Activated T-cell treated with anti-CD3 and anti-CD28 coated beads, Interleukin-2, amount 50 U/mL, for 1 hour (primary cell): ENCODE data around the gene NEU1.
"Not testable (repeated sequence)": the region's sequence is repeated elsewhere in the genome, so short reads cannot be mapped to it uniquely, and the experiment has no call there.

Experiments
- DNase-seq: peaks from one replicate; pipeline ENCODE4 v3.0.0-alpha.2; 2020

The NEU1 gene

DNA sequence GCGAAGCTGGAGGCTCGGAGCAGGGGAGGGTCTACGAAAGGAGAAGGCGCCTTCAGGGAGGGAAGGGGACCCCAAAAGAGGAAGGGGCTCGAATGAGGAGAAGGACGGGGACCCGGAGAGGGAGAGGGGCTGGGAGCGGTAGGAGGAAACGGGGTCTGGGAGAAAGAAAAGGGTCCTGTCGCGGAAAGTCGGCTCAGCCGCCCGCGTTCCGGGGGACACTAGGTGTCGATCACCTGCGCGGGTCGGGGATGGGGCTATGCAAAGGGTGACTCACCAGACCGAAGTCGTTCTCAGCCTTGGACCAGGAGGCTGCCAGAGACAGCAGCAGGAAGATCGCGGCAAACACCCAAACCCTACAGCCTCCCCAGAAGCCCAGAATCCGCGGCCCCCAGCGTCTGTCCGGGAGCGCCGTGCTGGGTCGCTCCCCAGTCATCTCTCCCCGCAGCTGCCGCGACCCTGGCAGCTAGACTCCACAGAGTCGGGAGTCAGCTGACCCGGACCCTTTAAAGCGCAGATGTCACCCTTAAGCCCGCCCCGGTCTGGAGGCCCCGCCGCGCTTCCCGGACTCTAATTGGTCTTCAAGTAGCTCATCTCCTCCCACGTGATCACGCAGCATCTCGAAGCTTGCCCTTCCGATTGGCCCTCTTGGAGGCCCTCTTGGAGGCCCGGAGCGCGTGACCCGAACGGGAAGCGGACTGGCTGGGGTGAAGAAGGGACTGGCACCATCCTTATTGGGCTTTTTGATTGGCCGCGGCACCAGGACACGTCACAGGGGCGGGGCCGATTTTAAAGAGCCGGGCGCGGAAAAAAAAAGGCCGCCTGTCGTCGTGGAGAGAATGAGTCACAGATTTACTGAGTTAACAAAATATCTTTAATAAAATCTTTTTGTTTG, at the start of gene NEU1:
Gene NEU1, minus strand, starts transcription at position 478 of the 892 bp plus-strand sequence. Its CDS starts 45 bp downstream, at position 433.
- peak; percentile 96 for DNase-seq

DNA sequence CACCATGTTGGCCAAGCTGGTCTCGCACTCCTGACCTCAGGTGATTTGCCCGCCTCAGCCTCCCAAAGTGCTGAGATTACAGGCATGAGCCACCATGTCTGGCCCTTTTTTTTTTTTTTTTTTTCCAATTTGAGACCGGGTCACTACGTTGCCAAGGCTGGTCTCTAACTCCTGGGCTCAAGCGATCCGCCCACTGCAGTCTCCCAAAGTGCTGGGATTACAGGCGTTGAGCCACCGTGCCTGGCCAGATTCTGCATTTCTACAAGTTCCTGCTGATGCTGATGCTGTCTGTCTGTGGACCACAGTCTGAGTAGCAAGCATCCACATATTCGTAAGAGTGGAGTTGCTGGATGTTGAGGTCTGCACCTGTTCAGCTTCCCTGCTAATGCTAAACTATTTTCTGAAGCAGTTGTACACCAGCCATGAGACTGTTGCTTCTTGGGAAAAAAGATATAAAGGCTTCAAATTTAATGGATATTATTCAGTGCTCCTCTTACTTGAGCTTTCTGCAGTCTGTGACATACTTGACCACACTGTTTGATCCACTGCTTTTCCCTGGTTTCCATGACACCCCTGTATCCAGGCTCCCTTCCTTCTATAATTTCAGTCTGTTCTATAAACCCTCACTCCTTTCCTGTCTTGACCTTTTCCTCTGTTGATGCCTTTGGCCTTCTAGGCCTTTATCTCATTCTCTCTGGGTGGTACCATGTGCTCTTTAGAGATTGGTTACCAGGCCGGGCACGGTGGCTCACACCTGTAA, 49.4 kb upstream of the NEU1 start:
- DNase-seq, result no peak

DNA sequence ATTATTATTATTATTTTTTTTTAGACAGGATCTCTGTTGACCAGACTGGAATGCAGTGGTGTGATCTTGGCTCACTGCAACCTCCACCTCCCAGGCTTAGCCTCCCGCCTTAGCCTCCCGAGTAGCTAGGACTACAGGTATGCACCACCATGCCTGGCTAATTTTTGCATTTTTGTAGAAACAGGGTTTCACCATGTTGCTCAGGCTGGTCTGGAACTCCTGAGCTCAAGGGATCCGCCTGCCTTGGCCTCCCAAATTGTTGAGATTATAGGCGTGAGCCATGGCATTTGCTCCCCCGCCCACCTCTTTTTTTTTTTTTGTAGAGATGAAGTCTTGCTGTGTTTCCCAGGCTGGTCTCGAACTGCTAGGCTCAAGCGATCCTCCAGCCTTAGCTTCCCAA, 46.7 kb upstream of the NEU1 start:
- not testable (repeated sequence) for DNase-seq

DNA sequence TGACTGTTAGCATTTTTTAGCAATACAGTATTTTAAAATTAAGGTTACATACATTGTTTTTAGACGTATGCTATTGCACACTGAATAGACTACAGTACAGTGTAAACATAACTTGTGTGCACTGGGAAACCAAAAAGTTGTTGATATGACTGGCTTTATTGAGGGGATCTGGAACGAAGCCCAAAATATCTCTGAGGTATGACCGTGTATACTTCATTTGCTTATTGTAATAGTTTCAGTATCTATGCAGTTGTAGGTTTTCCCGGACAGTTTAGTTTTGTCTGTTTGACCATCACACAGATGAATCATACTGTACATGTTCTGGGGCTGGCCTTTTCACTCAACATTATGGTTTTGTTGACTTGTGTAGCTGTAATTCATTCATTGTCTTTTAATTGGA, 46.2 kb upstream of the NEU1 start:
- DNase-seq, result no peak

DNA sequence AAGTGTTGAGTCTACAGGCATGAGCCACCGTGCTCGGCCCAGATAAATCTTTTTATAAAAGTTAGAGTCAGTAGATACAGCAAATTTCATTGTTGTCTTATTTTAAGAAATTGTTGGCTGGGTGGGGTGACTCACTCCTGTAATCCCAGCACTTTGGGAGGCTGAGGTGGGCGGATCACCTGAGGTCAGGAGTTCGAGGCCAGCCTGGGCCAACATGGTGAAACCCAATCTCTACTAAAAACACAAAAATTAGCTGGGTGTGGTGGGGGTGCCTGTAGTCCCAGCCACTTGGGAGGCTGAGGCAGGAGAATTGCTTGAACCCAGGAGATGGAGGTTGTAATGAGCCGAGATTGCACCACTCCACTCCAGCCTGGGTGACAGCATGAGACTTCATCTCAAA, 45.6 kb upstream of the NEU1 start:
- not testable (repeated sequence) for DNase-seq

DNA sequence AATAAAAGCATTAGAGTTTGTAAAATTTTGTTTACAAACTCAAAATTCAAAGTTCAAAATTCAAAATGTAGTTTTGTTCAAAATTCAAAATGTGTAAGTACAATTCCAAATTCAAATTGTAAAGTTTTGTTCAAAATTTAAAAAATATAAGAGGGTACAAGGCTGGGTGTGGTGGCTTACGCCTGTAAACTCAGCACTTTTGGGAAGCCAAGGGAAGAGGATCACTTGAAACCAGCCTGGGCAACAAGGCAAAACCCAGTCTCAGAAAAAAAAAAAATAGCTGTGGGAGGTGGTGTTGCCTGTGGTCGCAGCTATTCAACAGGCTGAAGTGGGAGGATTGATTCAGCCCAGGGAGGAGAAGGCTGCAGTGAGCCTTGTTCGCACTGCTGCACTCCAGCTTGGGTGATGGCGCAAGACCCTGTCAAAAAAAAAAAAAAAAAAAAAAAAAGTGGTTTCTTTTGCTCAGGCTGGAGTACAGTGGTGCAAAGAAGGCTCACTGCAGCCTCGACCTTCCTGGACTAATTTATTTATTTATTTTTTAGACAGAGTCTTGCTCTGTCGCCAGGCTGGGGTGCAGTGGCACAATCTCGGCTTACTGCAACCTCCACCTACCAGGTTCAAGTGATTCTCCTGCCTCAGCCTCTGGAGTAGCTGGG, 44.7 kb upstream of the NEU1 start:
- DNase-seq, result no peak

DNA sequence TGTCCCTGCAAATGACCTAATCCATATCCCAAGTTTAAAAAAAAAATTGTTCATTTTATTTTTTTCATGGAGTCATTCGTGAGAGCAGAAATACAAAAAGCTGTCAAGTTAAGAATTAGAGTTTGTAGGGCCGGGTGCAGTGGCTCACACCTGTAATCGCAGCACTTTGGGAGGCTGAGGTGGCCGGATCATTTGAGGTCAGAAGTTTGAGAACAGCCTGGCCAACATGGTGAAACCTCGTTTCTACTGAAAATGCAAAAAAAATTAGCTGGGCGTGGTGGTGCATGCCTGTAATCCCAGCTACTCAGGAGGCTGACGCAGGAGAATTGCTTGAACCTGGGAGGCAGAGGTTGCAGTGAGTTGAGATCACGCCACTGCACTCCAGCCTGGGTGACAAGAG, 44.1 kb upstream of the NEU1 start:
- not testable (repeated sequence) for DNase-seq

DNA sequence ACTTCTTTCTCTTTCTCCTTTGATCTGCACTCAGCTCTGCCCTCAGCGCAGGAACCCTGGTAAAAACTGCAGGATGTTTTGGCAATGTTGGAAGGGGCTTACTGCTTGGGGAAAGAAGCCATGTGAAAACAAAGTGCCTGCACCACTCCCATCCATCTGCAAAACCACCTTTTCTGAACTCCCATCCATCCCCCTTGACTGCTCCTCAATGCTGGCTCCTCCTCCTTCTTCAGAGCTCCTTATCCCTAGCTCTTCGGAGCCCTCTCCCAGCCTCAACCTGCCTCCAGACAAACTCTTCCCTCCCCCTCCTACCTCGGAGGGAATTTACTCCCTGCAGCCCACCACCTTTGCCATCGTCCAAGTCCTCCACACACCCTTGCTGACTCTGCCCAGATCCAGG, 43.5 kb upstream of the NEU1 start:
- DNase-seq, result no peak

DNA sequence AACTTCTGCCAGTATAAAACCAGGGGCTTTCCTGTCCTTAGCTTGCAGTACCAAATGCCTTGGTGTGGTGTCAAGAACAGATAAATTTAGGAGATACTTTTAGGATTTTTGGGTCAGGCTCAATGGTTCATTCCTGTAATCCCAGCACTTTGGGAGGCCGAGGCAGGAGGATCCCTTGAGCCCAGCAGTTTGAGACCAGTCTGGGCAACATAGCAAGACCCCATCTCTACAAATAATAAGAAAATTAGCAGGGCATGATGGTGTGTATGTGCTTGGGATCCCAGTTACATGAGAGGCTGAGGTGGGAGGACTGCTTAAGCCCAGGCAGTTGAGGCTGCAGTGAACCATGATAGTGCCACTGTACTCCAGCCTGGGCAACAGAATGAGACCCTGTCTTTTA, 42.4 kb upstream of the NEU1 start:
- DNase-seq, result no peak

DNA sequence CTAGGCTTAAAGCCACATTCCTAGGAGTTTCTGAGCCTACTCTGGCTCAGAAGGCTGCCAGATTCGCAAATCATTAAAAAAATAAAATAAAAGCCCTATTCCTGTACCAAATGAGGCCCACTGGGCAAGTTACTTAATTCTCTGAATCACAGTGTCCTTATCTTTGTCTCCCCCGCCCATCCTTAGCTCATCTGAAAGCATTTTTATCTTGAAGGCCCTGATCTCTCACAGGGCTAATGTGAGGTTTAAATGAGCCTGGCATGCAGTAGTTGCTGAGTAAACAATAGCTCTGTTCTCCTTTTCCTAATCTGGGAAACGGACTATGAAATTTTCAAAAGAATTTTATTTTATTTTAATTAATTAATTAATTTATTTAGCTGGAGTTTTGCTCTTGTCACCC, 41.3 kb upstream of the NEU1 start:
- no peak for DNase-seq

DNA sequence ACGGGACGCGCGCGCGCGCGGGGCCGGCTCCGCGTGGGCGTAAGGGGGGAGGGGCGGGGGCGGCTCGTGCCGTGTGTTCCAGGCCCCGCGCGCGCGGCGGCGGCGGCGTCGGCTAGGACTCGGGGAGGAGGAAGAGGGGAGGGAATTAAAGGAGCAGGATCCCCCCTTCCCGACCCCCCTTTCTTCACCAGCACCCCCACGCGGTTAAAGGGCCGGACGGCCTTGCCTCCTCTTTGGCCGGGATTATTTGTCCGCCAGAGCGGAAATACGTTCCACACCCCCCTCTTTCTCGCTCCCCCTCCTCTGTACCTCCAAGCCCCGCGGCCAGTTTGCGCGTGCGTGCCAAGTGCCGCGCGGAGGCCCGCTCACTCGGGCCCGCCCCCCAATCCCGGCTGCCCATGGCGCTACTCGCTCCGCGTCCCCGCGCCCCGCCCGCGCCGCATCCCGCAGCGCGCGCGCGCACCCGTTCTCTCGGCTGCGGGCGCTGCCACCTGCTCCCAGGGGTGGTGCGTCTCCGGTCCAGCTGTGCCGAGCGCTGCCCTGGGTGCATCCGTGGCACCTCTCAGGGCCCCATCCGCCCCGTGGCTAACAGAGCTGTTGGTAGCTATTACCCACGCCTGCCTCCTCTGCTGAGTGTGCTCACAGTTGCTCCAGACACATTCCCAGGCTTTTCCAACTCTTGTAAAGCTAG, 39.5 kb upstream of the NEU1 start, which contains the start of gene ZBTB12:
Gene ZBTB12, minus strand, starts transcription at position 134 of the 691 bp plus-strand sequence. CDS start 781 bp downstream, outside the sequence.
- DNase-seq, result peak; percentile 86

DNA sequence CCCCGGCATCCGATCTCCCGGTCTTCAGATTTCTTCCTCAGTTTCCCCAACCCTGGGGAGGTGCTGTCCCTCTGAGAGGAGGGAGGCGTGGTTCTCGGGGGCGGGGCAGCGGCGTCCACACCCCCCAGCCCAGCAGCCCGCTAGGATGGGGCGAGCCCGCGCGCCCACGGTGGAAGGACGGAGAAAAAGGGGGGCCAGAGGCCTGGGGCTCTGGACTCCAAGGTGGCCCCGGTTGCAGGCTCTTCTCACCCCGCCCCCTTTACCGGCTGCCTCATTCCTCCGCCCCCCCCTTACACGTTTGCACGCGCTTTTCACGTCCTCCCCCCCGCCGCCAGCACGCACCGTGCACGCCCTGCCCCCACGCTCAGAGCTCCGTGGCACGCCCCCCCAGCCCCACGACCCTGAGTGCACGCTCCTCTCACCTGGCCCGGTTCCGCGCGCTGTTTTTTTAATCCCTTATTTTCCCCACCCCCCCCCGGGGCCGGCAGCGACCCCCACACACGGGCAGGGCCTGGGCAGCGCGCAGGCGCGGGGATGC, 38.9 kb upstream of the NEU1 start:
- DNase-seq, result no peak

DNA sequence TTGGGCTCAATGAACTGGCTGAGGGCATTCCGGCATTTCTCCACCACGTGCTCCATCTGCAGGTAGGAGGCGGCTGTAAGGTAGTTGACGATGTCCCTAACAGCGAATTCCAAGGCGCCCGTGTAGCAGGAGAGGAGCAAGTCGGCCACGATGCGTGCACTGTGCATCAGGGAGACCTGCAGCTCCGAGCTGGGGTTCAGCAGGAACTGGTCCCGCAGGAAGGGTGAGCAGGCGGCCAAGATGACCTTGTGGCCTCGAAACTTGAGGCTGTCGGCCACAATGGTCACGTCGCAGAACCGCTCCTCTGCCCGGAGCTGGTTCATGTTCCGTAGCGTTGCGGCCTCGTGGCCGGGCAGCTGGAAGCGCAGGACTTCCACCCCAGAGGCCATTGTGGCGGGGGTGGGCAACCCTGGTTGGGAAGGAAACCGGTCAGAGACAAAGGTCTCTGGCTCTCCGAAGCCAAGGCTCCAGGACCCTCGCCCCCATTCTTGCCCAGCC, 38.3 kb upstream of the NEU1 start:
- no peak for DNase-seq

DNA sequence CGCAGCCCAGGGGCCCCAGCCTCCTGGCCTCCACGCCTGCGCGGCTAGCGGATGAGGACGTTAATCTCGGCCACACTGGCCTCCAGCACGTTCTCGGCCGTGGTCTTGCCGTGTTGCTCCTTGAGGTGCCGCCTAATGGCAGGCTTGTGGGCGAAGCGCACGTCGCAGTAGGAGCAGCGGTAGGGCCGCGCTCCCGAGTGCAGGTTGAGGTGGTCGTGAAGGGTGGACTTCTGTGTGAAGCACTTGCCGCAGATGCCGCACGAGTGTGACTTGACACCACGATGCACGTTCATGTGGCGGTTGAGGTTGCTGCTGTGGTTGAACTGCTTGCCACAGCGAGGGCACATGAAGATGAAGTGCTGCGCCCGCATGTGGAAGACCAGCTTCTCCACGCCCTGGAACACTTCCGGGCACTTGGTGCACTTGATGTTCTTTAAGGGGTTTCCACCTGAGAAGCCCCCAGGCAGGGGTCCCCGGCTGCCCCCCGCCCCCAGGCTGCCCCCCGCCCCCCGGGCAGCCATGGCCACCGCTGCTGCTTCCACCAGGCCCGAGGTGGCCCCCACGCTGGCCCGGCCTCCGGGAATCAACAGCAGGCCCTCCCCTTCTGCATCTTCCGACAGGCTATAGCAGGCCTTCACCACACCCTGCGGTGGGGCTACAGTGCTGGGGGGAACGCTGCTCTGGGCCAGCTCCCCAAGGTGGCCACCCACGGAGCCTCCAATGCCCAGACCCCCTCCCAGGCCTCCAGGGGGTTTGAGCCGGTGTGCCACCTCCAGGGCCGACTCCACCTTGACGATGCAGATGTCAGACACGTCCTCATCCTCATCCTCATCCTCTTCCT, 37.5 kb upstream of the NEU1 start:
- no peak for DNase-seq

DNA sequence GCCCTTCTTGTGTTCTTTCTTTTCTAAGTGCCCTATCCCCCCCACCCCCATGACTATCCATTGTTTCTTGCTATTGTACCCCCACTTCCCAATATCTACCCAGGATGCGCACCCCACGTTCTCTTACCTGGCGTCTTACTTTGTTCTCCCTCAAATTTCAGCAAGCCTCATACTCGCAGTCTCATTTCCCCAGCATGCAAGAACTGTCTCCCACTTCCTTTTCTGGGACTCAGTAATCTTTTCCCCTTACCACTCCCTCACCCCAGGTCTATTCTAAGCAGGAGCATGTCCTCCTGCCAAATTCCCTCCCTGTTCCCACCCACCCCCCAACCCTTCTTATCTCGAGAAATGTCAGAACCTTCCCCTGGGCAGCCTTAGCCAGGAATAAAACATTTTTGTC, 36.6 kb upstream of the NEU1 start:
- DNase-seq, result no peak

DNA sequence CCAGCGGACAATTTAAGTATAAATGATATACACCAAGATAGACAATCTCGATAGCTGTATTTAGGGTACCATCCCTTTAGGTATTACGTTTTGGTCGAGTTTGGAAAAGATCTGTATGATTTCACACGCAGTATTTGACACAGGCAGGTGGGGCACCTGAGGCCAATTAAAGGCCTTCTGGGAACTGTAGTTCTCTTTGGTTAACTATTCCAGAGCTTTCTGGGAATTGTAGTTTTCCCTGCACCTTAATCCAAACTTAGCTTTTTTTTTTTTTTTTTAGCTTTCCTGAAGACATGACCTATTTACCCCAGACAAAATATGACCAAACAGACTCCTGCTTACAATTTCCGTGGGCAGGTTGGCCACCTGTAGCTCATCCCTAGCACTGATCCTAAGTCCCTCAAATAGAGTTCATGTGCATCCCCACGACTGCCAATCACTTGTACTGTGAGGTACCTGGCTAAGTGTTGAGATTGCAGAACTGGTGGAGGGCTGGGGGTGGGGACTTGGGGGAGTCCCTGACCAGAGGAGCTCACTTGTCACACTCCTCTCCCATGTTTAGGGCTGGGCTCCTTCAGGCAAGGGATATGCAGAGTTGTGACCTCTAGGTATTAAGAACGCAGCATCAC, 35.9 kb upstream of the NEU1 start:
- no peak for DNase-seq

DNA sequence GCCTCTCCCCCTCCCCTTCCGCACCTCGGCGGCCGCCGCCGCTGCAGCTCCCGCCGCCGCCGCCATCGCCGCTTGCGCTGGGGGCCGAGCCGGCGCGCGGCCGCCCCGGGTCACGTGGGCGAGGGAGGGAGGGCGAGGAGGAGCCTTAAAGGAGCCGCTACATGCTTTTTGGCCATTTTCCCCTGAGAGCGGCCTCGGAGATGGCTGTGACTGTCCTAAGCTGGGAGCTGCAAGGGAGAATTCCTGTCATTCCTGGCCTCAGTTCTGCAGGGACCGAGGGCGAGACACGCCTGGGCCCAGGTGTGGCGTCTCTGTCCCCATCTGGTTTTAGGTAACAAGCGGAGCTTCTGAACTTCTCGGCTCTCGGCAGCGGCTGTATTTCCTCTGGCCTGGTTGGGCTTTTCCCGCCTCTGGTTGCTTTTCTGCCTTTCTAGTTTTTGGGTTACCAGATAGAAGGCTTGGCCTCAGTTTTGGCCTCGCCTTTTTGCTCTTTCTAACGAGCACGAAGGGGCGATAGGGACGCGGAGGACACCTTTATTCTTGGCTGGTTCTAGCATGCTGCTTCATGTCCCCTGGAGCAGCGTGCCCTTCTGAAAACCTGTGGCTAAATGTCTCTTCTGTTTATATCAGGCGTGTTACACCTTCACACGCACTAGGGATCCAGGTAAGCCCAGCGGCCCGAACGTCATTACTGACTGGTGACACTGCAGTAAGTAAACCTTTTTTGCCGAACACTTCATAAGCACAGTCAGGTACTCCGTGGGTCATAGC, 35.2 kb upstream of the NEU1 start, which contains the start of gene EHMT2:
Gene EHMT2, minus strand, starts transcription at position 87 of the 771 bp plus-strand sequence. Its CDS starts 21 bp downstream, at position 66.
- DNase-seq, result peak; percentile 83

DNA sequence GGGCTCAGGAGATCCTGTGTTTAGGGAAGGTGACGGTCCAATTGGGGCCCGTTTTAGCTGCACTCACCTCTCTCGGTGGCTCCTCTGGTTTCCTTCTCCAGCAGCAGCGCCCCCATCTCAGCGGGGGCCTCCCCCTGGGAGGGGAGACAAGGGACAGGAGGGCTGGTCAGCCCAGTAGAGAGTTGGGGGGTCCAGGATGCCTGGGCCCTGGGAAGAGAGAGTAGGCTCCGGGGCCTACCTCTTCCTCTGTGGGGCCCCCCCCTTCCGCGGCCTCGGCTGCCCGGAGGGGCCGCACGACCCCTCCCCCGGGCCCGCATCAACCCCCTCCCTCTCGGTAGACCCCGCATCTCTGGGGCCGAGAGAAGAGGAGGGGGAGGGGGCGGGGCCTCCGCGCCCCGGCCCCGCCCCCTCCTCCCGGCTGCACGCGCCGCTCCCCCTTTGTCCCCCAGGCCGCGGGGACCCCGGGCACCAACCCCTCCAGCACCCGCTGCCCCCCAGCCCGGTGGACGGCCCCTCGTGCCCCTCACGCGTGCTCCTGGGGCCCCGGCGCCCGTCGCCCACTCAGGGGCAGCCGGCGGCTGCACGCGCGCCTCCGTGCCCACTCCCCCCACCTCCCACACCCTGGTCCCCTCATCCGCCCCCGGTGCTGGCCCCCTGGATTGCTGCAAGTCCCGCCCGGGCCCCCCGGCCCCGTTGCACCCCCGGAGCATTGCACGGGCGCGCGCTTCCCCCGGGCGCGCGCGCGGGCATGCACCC, 34.4 kb upstream of the NEU1 start:
- peak; percentile 39 for DNase-seq

DNA sequence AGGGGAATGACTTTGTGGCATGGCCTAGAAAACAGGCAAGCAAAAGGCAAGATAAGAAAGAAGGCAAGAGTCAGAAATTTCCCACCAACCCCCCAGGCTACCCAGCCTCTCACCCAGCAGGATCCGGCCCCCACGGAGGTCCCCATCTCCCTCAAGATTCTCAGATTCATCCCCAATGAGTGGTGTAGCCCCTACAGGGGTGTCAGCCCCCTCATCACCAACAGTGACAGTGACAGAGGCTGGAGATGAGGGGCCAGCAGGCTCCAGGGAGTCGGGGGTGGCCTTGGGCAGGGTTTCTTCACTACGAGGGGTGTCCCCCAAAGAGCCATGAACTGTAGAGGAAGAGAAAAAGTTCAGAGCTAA, 33.9 kb upstream of the NEU1 start:
- no peak for DNase-seq
